HepG2 (cell line): ENCODE measurements around the gene HSD17B8. TPM values are rescaled to one million over a fixed set of nuclear protein-coding genes. Genes with fewer than 3 reads are reported as not detected.

ENCODE experiments used
- ATAC-seq: fragments of 200-7000 bp; cut with Tn5 transposase; 3 replicates; pipeline ENCODE4 v1.9.1; 2020; ENCODE audit warnings: mild to moderate bottlenecking, moderate library complexity
- BruUV-seq: library from RNA; stranded (reverse); fragments of 400-500 nt; replicated peaks from 2 replicates; lab custom pipeline; 2021; lab: Mats Ljungman, UMichigan
- CTCF ChIA-PET: fragments of 300-600 bp; formaldehyde crosslinking; extraction: SDS; loops from one replicate; lab custom pipeline; 2021; ENCODE audit warnings: low total read pairs, inconsistent platforms, low intra/inter-chr PET ratio; lab: Yijun Ruan, JAX
- POLR2A ChIA-PET: fragments of 350-600 bp; sonication (Branson Sonifier 250); formaldehyde crosslinking; loops from one replicate; lab custom pipeline; 2020; ENCODE audit warnings: antibody characterized with exemption, inconsistent platforms; lab: Yijun Ruan, JAX
- DNase-seq: peaks from one replicate; pipeline ENCODE4 v3.0.0-alpha.2; 2015; ENCODE audit warnings: low spot score
- FAIRE-seq: peaks from 3 replicates; lab custom pipeline; 2011; peaks lifted over from hg19 to GRCh38; lab: Jason Lieb, UNC
- H2AFZ ChIP-seq: one replicate; pipeline ENCODE4 v1.6.1; 2011; ENCODE audit warnings: low read length, inconsistent platforms
- H3K27ac ChIP-seq: fragments of 300-600 bp; 3 replicates; pipeline ENCODE4 v1.8.0; 2011; ENCODE audit warnings: mixed run types, mild to moderate bottlenecking, mixed read lengths, low read length, inconsistent platforms; ENCODE audit not compliant: insufficient read depth; ENCODE audit errors: extremely low read length
- H3K27me3 ChIP-seq, 2 experiments: fragments of 200-600 bp in 1 of 2; 2 replicates in 1 of 2; 3 replicates in 1 of 2; pipeline versions ENCODE4 v1.6.0 to v1.8.0; 2011; ENCODE audit warnings: low read length in 2 of 2, mild to moderate bottlenecking in 2 of 2, moderate library complexity in 2 of 2, inconsistent platforms in 1 of 2; ENCODE audit not compliant: insufficient read depth in 2 of 2, control insufficient read depth in 1 of 2
- H3K36me3 ChIP-seq, 2 experiments: fragments of 200-600 bp in 1 of 2; replicated peaks in 1 of 2; 2 replicates in 1 of 2; 3 replicates in 1 of 2; pipeline versions ENCODE4 v1.5.1 to v1.8.0; 2011; ENCODE audit warnings: low read length in 2 of 2, inconsistent platforms in 1 of 2; ENCODE audit not compliant: insufficient read depth in 2 of 2, control insufficient read depth in 1 of 2
- H3K4me1 ChIP-seq: 2 replicates; pipeline ENCODE4 v1.5.1; 2012; ENCODE audit warnings: low read length, inconsistent platforms; ENCODE audit not compliant: insufficient read depth
- H3K4me2 ChIP-seq: 2 replicates; pipeline ENCODE4 v1.6.0; 2011; ENCODE audit warnings: low read depth, low read length, inconsistent platforms
- H3K4me3 ChIP-seq, 3 experiments: fragments of 200-600 bp in 1 of 3; sonication (generic), shearing (Covaris generic) in 1 of 3; replicated peaks in 1 of 3; 2 replicates each; pipeline ENCODE4 v1.5.1; 2011 to 2016; ENCODE audit warnings: low read length in 3 of 3, inconsistent platforms in 2 of 3, low read depth in 2 of 3, mild to moderate bottlenecking in 2 of 3, control low read depth in 1 of 3, mixed read lengths in 1 of 3; ENCODE audit not compliant: insufficient read depth in 1 of 3
- H3K79me2 ChIP-seq: one replicate; pipeline ENCODE4 v1.6.1; 2011; ENCODE audit warnings: low read length, inconsistent platforms; ENCODE audit not compliant: insufficient read depth
- H3K9ac ChIP-seq: 2 replicates; pipeline ENCODE4 v1.6.0; 2011; ENCODE audit warnings: mild to moderate bottlenecking, low read depth, low read length, inconsistent platforms; ENCODE audit not compliant: insufficient read depth
- H3K9me3 ChIP-seq: 2 replicates; pipeline ENCODE4 v1.5.1; 2012; ENCODE audit warnings: mild to moderate bottlenecking, low read length
- H4K20me1 ChIP-seq: 2 replicates; pipeline ENCODE4 v1.6.0; 2011; ENCODE audit warnings: inconsistent platforms, mild to moderate bottlenecking, low read length, moderate library complexity; ENCODE audit not compliant: insufficient read depth
- ATM ChIP-seq: fragments of 450-650 bp; IDR thresholded peaks from 2 replicates; pipeline ENCODE4 v1.7.1; 2017; ENCODE audit warnings: mild to moderate bottlenecking, borderline replicate concordance
- CREB3 ChIP-seq: sonication (generic); formaldehyde crosslinking; IDR thresholded peaks from 2 replicates; pipeline ENCODE4 v1.5.0; 2020; ENCODE audit warnings: missing genetic modification reagents
- FOSL2 ChIP-seq: sonication (generic); formaldehyde crosslinking; IDR thresholded peaks from 2 replicates; pipeline ENCODE4 v1.4.0; 2020; ENCODE audit warnings: missing genetic modification reagents
- HIVEP1 ChIP-seq: sonication (generic); formaldehyde crosslinking; IDR thresholded peaks from 2 replicates; pipeline ENCODE4 v1.4.0; 2020; ENCODE audit warnings: mild to moderate bottlenecking, missing genetic modification reagents
- MAFK ChIP-seq, 2 experiments: IDR thresholded peaks in 1 of 2; conservative IDR thresholded peaks in 1 of 2; 2 replicates each; pipeline ENCODE4 v1.6.1; 2011; ENCODE audit warnings: improper control_type of control experiment in 2 of 2, low read length in 2 of 2
- MXD1 ChIP-seq: sonication (generic); formaldehyde crosslinking; IDR thresholded peaks from 2 replicates; pipeline ENCODE4 v1.4.0; 2020; ENCODE audit warnings: mild to moderate bottlenecking, missing genetic modification reagents
- PPARG ChIP-seq: conservative IDR thresholded peaks from 2 replicates; pipeline ENCODE4 v1.6.1; 2016; ENCODE audit warnings: missing biosample characterization, missing genetic modification reagents
- REXO4 ChIP-seq: sonication (generic); formaldehyde crosslinking; IDR thresholded peaks from 2 replicates; pipeline ENCODE4 v1.8.0; 2022; ENCODE audit warnings: missing genetic modification reagents, mild to moderate bottlenecking, borderline replicate concordance
- SAP130 ChIP-seq: IDR thresholded peaks from 2 replicates; pipeline ENCODE4 v1.6.1; 2016; ENCODE audit warnings: low read depth
- ZKSCAN1 ChIP-seq: fragments of 150-350 bp; IDR thresholded peaks from 2 replicates; pipeline ENCODE4 v1.6.1; 2014; ENCODE audit warnings: low read length
- ZNF280D ChIP-seq: sonication (generic); formaldehyde crosslinking; IDR thresholded peaks from 2 replicates; pipeline ENCODE4 v1.5.1; 2020; ENCODE audit warnings: mild to moderate bottlenecking, missing genetic modification reagents
- ZNF292 ChIP-seq: sonication (generic); formaldehyde crosslinking; IDR thresholded peaks from 2 replicates; pipeline ENCODE4 v1.8.1; 2022; ENCODE audit warnings: mild to moderate bottlenecking, low read depth, missing genetic modification reagents, borderline replicate concordance
- ZNF547 ChIP-seq: sonication (generic); formaldehyde crosslinking; IDR thresholded peaks from 2 replicates; pipeline ENCODE4 v1.5.1; 2020; ENCODE audit warnings: mild to moderate bottlenecking, missing genetic modification reagents
- ZNF660 ChIP-seq: sonication (generic); formaldehyde crosslinking; IDR thresholded peaks from 2 replicates; pipeline ENCODE4 v1.5.1; 2020; ENCODE audit warnings: mild to moderate bottlenecking, low read depth, missing genetic modification reagents, borderline replicate concordance
- ZNF7 ChIP-seq: IDR thresholded peaks from 2 replicates; pipeline ENCODE4 v1.6.1; 2016; ENCODE audit warnings: missing biosample characterization, missing genetic modification reagents
- ZUFSP ChIP-seq: sonication (generic); formaldehyde crosslinking; IDR thresholded peaks from 2 replicates; pipeline ENCODE4 v1.9.0; 2021; ENCODE audit warnings: missing genetic modification reagents, mild to moderate bottlenecking, borderline replicate concordance
- WGBS: methylation state at CpG from one replicate; pipeline ENCODE4 v1.1.6; 2017; ENCODE audit warnings: low lambda C conversion rate; 5-methylcytosine and 5-hydroxymethylcytosine counted together
- in situ Hi-C: cut with HindIII; loops from 2 replicates; pipeline ENCODE4 v1.10.0; 2017; ENCODE audit warnings: low pct_unique_long_range_greater_than_20kb; ENCODE audit not compliant: extremely low pct_ligation_motif_present
- intact Hi-C: fragments of 100-400 bp; cut with micrococcal nuclease; formaldehyde crosslinking; loops from one replicate; pipeline ENCODE4 v1.10.0; 2022; ENCODE audit not compliant: unreplicated experiment
- polyA plus RNA-seq, 8 experiments: library from polyadenylated mRNA; depleted of rRNA in 3 of 8; stranded (reverse) in 7 of 8; unstranded in 1 of 8; fragments of >200 nt; fragmentation: Illumina TruSeq in 4 of 8; extraction: Trizol in 4 of 8; gene quantifications; 2 replicates each; pipeline versions ENCODE4 v1.2.1 to v1.2.3, GENCODE V29; 2011 to 2016; ENCODE audit warnings: low read depth in 4 of 8, missing spikeins in 1 of 8, mixed read lengths in 1 of 8; ENCODE audit not compliant: insufficient read depth in 1 of 8
- total RNA-seq, 5 experiments: library from RNA; depleted of rRNA; stranded (reverse); fragments of >200 nt; fragmentation: Illumina TruSeq; extraction: Trizol; gene quantifications; 2 replicates each; pipeline ENCODE4 v1.2.3, GENCODE V29; 2016; ENCODE audit warnings: low read depth in 1 of 5

Gene HSD17B8
- total and polyA plus RNA-seq, 2 of the 13 experiments (the other 11 are each of a cell fraction or from before 2014, with no cell fraction given) = 12.6 to 20.1 TPM

GRCh38 chr6:33243476-33243875, 39.0 kb downstream of the HSD17B8 start:
- Histone ChIP-seq H3K79me2 (no peaks in the 10 kb centered on the region), H2AFZ (no peak overlapping the region), H3K36me3 (no peaks in the 10 kb centered on the region), H3K4me1 (peaks cover 6% of the 10 kb centered on the region), H3K4me3 (no peak overlapping the region), H4K20me1 (no peaks in the 10 kb centered on the region), H3K27ac (no peak overlapping the region), H3K4me2 (no peak overlapping the region), H3K9me3 (no peaks in the 10 kb centered on the region), H3K27me3 (peaks cover 0 to 28% of the 10 kb centered on the region in 2 experiments; a peak in 3 of 5 replicates), H3K9ac (no peak overlapping the region)
- CTCF ChIA-PET = no interaction called here
- POLR2A ChIA-PET = no interaction called here
- BruUV-seq = no TSS peak
- WGBS = 22% methylated on average over 1 of the region's 1 CpG
- FAIRE-seq = no peak
- intact Hi-C loops = no loop called here
- in situ Hi-C loops = no loop called here
- DNase-seq = no peak
- ATAC-seq = no peak
- TF ChIP-seq PPARG (CRISPR knock-in tag) (no peak), MAFK (conservative IDR thresholded peaks at IDR 0.05 in 1 of 2, IDR thresholded peaks at IDR 0.05 in 1 of 2; ENCODE audit: low read length in 2 of 2) (no peak), FOSL2 (CRISPR knock-in tag) (no peak), MXD1 (no peak), ZNF660 (CRISPR knock-in tag) (no peak), ZNF7 (CRISPR knock-in tag) (no peak), ZNF280D (no peak), SAP130 (CRISPR knock-in tag) (no peak), REXO4 (CRISPR knock-in tag) (no peak), ZKSCAN1 (no peak), ZUFSP (CRISPR knock-in tag) (no peak), ZNF547 (CRISPR knock-in tag) (no peak), ZNF292 (CRISPR knock-in tag) (no peak), ATM (no peak), HIVEP1 (CRISPR knock-in tag) (no peak), CREB3 (CRISPR knock-in tag) (no peak)
